Mucosa of descending colon (tissue), 3 donors: ENCODE results near the gene LLGL2. TPM values are rescaled to one million over a fixed set of nuclear protein-coding genes. Genes with fewer than 3 reads are reported as not detected.
A peak's percentile ranks its signal among the peaks of the same experiment; 100 is the strongest.

Source experiments
- ATAC-seq: fragments of 200-7000 bp; cut with Tn5 transposase; one replicate; pipeline ENCODE4 v1.9.1; 2020; ENCODE audit warnings: mild to moderate bottlenecking, moderate library complexity
- DNase-seq, 3 donors: peaks; one replicate each; pipeline ENCODE4 v3.0.0-alpha.2; 2020
- H3K36me3 ChIP-seq: fragments of 200-600 bp; one replicate; pipeline ENCODE4 v1.8.0; 2021; ENCODE audit warnings: low read depth, mild to moderate bottlenecking
- H3K4me1 ChIP-seq: fragments of 200-600 bp; one replicate; pipeline ENCODE4 v1.8.0; 2021; ENCODE audit warnings: low read depth, mild to moderate bottlenecking
- H3K4me3 ChIP-seq: fragments of 200-600 bp; one replicate; pipeline ENCODE4 v1.8.0; 2021; ENCODE audit warnings: mild to moderate bottlenecking
- H3K9me3 ChIP-seq: fragments of 200-600 bp; one replicate; pipeline ENCODE4 v1.8.0; 2021; ENCODE audit warnings: mild to moderate bottlenecking
- CTCF ChIP-seq: fragments of 200-600 bp; IDR thresholded peaks from one replicate; pipeline ENCODE4 v1.8.0; 2022; ENCODE audit warnings: antibody characterized with exemption, mild to moderate bottlenecking
- intact Hi-C, 2 donors: fragments of 100-400 bp; cut with DNase I in 1 of 2; cut with micrococcal nuclease in 1 of 2; formaldehyde crosslinking; loops; one replicate each; pipeline versions ENCODE4 v1.11.0 to v1.11.1; 2022; cut with DNase I, micrococcal nuclease
- total RNA-seq, 3 donors: library from RNA; stranded (reverse); fragmentation: NEBNext Ultra II Directional in 2 of 3; extraction: Animal tissue kit (Norgen Biotek cat#: 25700) in 2 of 3; gene quantifications; one replicate each; pipeline versions ENCODE4 v1.2.1 to v1.2.4, GENCODE V29; 2021 to 2023
- donor health status: DM: no; HTN: no; CAD: no; lungs with moderate emphysema.
- donor health status: DM: no; HTN: no; CAD: no.
- donor health status: DM: no; HTN: yes; CAD: no.

LLGL2 gene
- total RNA-seq, 3 donors from 2014 or later, result 269 to 590 (median 405) TPM

GRCh38 chr17:75490173-75490743, 35.2 kb upstream of the LLGL2 start:
- Histone ChIP-seq H3K4me3 (no peak overlapping the region), H3K36me3 (no peaks in the 10 kb centered on the region), H3K9me3 (no peaks in the 10 kb centered on the region), H3K4me1 (peaks cover 7% of the 10 kb centered on the region)
- intact Hi-C loops, result no loop called here
- peak; percentile 86 for ATAC-seq
- peak; percentile 75 to 79 (median 75) for DNase-seq
- no peak for TF ChIP-seq CTCF

DNA sequence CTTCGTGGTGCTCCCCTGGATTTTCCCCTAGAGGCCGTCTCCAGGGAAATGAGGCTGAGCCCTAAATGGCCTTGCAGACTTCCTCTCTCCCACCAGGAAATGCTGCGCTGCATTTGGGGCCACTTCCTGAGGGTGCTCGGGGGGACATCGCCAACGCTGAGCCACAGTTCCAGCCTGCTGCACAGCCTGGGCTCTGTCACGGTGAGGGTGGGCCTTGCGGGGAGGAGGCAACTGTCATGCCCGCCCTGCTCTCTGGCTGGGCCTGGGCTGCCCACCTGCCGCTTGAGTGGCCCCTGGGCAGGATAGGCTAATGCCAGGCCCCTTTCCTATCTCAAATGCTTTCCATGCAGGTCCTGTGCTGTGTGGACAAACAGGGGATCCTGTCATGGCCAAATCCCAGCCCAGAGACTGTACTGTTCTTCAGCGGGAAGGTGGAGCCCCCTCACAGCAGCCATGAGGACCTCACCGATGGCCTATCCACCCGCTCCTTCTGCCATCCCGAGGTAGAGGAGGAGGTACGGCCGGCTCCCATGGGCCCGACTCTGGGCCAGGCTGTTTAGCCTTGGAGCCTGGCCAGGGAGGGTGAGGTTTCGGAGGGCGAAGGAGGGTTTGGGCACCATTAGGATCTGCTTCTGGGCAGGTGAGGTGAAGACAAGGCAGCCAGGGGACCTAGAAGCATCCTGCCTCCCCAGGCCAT, 34.4 kb upstream of the LLGL2 start:
- peak in 1 of 3 donors; percentile 45 for DNase-seq

DNA sequence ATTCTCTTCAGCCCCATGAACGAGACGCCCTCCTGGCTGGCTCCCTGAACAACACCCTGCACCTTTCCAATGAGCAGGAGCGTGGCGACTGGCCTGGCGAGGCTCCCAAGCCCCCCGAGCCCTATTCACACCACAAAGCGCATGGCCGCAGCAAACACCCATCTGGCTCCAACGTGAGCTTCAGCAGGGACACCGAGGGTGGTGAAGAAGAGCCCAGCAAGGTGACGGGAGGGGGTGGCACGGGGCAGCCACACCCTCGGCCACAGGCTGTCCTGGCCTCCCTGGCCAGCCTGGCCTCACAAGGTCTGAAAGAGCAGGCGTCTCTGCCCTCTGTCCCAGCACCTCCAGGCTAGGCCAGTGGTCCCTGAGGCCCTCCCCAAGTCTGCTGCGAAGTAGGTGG, 33.8 kb upstream of the LLGL2 start:
- no peak for ATAC-seq
- DNase-seq, result no peak
- H3K9me3 ChIP-seq, result no peaks in the 10 kb centered on the region
- H3K36me3 ChIP-seq, result no peaks in the 10 kb centered on the region
- TF ChIP-seq CTCF, result no peak
- H3K4me1 ChIP-seq, result peaks cover 7% of the 10 kb centered on the region
- intact Hi-C loops, result no loop called here
- no peak overlapping the region for H3K4me3 ChIP-seq

More for the DNA sequence above, 34.4 kb upstream of the LLGL2 start:
- no peak for ATAC-seq
- Histone ChIP-seq H3K9me3 (no peaks in the 10 kb centered on the region), H3K4me3 (no peak overlapping the region), H3K4me1 (peaks cover 7% of the 10 kb centered on the region), H3K36me3 (no peaks in the 10 kb centered on the region)
- TF ChIP-seq CTCF, result no peak
- intact Hi-C loops, result no loop called here

DNA sequence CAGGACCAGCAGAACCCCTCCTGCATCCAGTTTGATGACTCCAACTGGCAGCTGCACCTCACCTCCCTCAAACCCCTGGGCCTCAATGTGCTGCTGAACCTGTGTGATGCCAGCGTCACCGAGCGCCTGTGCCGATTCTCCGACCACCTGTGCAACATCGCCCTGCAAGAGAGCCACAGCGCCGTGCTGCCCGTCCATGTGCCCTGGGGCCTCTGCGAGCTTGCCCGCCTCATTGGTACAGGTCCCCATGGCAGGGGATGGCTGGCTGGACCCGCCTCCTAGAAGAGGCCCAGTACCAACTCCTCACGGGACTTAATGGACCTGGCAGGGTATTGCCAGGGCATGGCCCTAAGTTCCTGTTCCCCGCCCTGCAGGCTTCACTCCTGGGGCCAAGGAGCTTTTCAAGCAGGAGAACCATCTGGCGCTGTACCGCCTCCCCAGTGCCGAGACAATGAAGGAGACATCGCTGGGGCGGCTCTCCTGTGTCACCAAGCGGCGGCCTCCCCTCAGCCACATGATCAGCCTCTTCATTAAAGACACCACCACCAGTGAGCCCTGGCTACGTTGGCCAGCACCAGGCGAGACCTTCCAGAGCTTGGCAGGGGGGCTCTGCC, 32.8 kb upstream of the LLGL2 start:
- H3K36me3 ChIP-seq, result no peaks in the 10 kb centered on the region
- ATAC-seq (no peak), DNase-seq (peak in 1 of 3 donors; percentile 50)
- no peak overlapping the region for H3K4me3 ChIP-seq
- intact Hi-C loops, result no loop called here
- no peaks in the 10 kb centered on the region for H3K9me3 ChIP-seq
- no peak for TF ChIP-seq CTCF
- peaks cover 7% of the 10 kb centered on the region for H3K4me1 ChIP-seq

GRCh38 chr17:75493476-75494129, 31.9 kb upstream of the LLGL2 start:
- no peaks in the 10 kb centered on the region for H3K9me3 ChIP-seq

More at GRCh38 chr17:75493476-75494129, 31.9 kb upstream of the LLGL2 start:
- Histone ChIP-seq H3K4me1 (peaks cover 7% of the 10 kb centered on the region), H3K4me3 (no peak overlapping the region), H3K36me3 (no peaks in the 10 kb centered on the region)
- TF ChIP-seq CTCF, result no peak
- intact Hi-C loops, result no loop called here
- no peak for ATAC-seq
- DNase-seq, result peak in 1 of 3 donors; percentile 34
